K562 (cell line): ENCODE measurements around the gene SP6. TPM values are rescaled to one million over a fixed set of nuclear protein-coding genes. Genes with fewer than 3 reads are reported as not detected.

Experiments used
- ARID3B ChIP-seq: fragments of 250-450 bp; sonication (Bioruptor Pico); IDR thresholded peaks from 2 replicates; pipeline ENCODE4 v1.4.0; 2020; ENCODE audit warnings: borderline replicate concordance
- CC2D1A ChIP-seq: fragments of 450-650 bp; IDR thresholded peaks from 2 replicates; pipeline ENCODE4 v1.6.1; 2017; ENCODE audit warnings: mild to moderate bottlenecking
- CCAR2 ChIP-seq: fragments of 200-400 bp; formaldehyde crosslinking; IDR thresholded peaks from 2 replicates; pipeline ENCODE4 v1.6.1; 2017; ENCODE audit warnings: mild to moderate bottlenecking, low read depth, low read length
- CHAMP1 ChIP-seq: fragments of 450-650 bp; IDR thresholded peaks from 2 replicates; pipeline ENCODE4 v1.6.1; 2016; ENCODE audit warnings: mild to moderate bottlenecking
- CXXC5 ChIP-seq: fragments of 250-450 bp; sonication (Bioruptor Pico); IDR thresholded peaks from 2 replicates; pipeline ENCODE4 v1.8.0; 2022; ENCODE audit warnings: inconsistent platforms, mild to moderate bottlenecking, moderate library complexity
- DMBX1 ChIP-seq: fragments of 250-450 bp; sonication (Bioruptor Pico); IDR thresholded peaks from 2 replicates; pipeline ENCODE4 v1.8.0; 2022; ENCODE audit warnings: inconsistent platforms, mild to moderate bottlenecking, moderate library complexity, borderline replicate concordance
- JUN ChIP-seq, 2 experiments: sonication (generic) in 1 of 2; formaldehyde crosslinking in 1 of 2; IDR thresholded peaks; 2 replicates each; pipeline versions ENCODE4 v1.6.1 to v1.8.0; 2012 to 2022; ENCODE audit warnings: borderline replicate concordance in 2 of 2, mild to moderate bottlenecking in 2 of 2, improper control_type of control experiment in 1 of 2, low read depth in 1 of 2, low read length in 1 of 2, missing genetic modification reagents in 1 of 2
- NCOA4 ChIP-seq: fragments of 450-650 bp; IDR thresholded peaks from 2 replicates; pipeline ENCODE4 v1.6.1; 2018; ENCODE audit warnings: mild to moderate bottlenecking; ENCODE audit not compliant: partially characterized antibody
- RCOR1 ChIP-seq, 2 experiments: IDR thresholded peaks; 2 replicates each; pipeline ENCODE4 v1.6.1; 2012; ENCODE audit warnings: low read depth in 2 of 2, low read length in 2 of 2, borderline replicate concordance in 1 of 2, improper control_type of control experiment in 1 of 2
- SETDB1 ChIP-seq: IDR thresholded peaks from one replicate; pipeline ENCODE4 v1.6.1; 2012; ENCODE audit warnings: low read length, control low read depth, inconsistent platforms
- SIN3B ChIP-seq: fragments of 450-650 bp; IDR thresholded peaks from 2 replicates; pipeline ENCODE4 v1.6.1; 2017; ENCODE audit warnings: low read depth, mild to moderate bottlenecking, moderate library complexity
- SMAD4 ChIP-seq: fragments of 250-450 bp; sonication (Bioruptor Pico); conservative IDR thresholded peaks from 2 replicates; pipeline ENCODE4 v1.8.0; 2021; ENCODE audit warnings: inconsistent platforms, mild to moderate bottlenecking, moderate library complexity
- SNRNP70 ChIP-seq: fragments of 200-400 bp; formaldehyde crosslinking; optimal IDR thresholded peaks from 2 replicates; pipeline ENCODE3; 2017; ENCODE audit warnings: low read depth, low read length
- ZNF146 ChIP-seq: IDR thresholded peaks from one replicate; pipeline ENCODE4 v1.6.1; 2018; ENCODE audit warnings: missing compliant biosample characterization; ENCODE audit not compliant: unreplicated experiment
- ZNF347 ChIP-seq: fragments of 450-650 bp; formaldehyde crosslinking; IDR thresholded peaks from 2 replicates; pipeline ENCODE4 v1.4.0; 2020; ENCODE audit warnings: low read depth, mild to moderate bottlenecking, moderate library complexity
- ZNF407 ChIP-seq: fragments of 450-650 bp; IDR thresholded peaks from 2 replicates; pipeline ENCODE4 v1.6.1; 2016; ENCODE audit warnings: low read depth
- polyA plus RNA-seq, 8 experiments: library from polyadenylated mRNA; depleted of rRNA in 4 of 8; stranded (reverse) in 5 of 8; unstranded in 3 of 8; fragments of >200 nt; fragmentation: Nextera tagmentation in 2 of 8; fragmentation: Illumina TruSeq in 1 of 8; extraction: Ambion mirVana in 2 of 8; extraction: Trizol in 1 of 8; gene quantifications; 2 replicates each; pipeline versions ENCODE4 v1.2.1 to v1.2.3, GENCODE V29; 2011 to 2014; ENCODE audit warnings: inconsistent platforms in 1 of 8, missing spikeins in 1 of 8
- total RNA-seq, 7 experiments: library from RNA; depleted of rRNA in 6 of 7; stranded (reverse); fragments of >200 nt in 6 of 7; fragmentation: Illumina TruSeq in 2 of 7; extraction: Trizol in 2 of 7; gene quantifications; 2 replicates each; pipeline versions ENCODE4 v1.2.1 to v1.2.3, GENCODE V29; 2011 to 2021; ENCODE audit warnings: low replicate concordance in 1 of 7

SP6 gene
- total and polyA plus RNA-seq, 9 of the 15 experiments (the other 6 are each of a cell fraction or from before 2014, with no cell fraction given) = 0.11 to 7.9 (median 2.2) TPM

- TF ChIP-seq NCOA4 (no peak), SNRNP70 (no peak), SMAD4 (CRISPR knock-in tag) (peak; percentile 34; the same call in 1 of the 2 replicates), ZNF146 (CRISPR knock-in tag) (no peak), JUN (IDR thresholded peaks at IDR 0.05; ENCODE audit: borderline replicate concordance, low read depth, low read length) (no peak), JUN (CRISPR knock-in tag; IDR thresholded peaks at IDR 0.05; ENCODE audit: borderline replicate concordance) (no peak), CXXC5 (CRISPR knock-in tag) (no peak), DMBX1 (no peak), ZNF347 (CRISPR knock-in tag) (no peak), CHAMP1 (no peak), CC2D1A (no peak), CCAR2 (no peak), RCOR1 (IDR thresholded peaks at IDR 0.05; ENCODE audit: borderline replicate concordance in 1 of 2, low read depth in 2 of 2, low read length in 2 of 2) (no peak), ARID3B (no peak), SIN3B (no peak), ZNF407 (no peak), SETDB1 (no peak)
Observed at GRCh38 chr17:47895347-47895855, 44.4 kb upstream of the SP6 start (continued).
